SW480 (cell line): ENCODE data around the gene BGLAP.
A peak's percentile ranks its signal among the peaks of the same experiment; 100 is the strongest.

ENCODE experiments used
- DNase-seq: peaks from one replicate; pipeline ENCODE4 v3.0.0-alpha.2; 2016; ENCODE audit warnings: low spot score

Gene BGLAP

DNA sequence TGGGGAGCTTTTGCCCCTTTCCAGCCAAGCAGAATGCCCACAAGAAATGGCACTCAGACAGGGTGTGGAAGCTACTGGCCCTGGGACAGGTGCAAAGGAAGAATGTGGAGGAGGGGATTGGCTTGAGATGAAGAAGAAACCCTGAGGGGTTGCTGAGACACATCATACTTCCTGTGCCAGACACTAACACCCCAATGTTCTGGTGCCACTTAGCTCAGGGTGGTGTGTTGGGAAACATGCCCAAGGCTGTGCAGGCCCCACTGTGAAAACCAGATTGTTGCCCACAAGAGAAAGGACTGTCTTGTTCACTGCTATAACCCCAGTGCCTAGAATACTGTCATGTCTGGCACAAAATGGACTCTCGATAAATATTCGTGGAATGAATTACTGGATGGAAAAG lies 15.7 kb downstream of the BGLAP start:
- no peak for DNase-seq

DNA sequence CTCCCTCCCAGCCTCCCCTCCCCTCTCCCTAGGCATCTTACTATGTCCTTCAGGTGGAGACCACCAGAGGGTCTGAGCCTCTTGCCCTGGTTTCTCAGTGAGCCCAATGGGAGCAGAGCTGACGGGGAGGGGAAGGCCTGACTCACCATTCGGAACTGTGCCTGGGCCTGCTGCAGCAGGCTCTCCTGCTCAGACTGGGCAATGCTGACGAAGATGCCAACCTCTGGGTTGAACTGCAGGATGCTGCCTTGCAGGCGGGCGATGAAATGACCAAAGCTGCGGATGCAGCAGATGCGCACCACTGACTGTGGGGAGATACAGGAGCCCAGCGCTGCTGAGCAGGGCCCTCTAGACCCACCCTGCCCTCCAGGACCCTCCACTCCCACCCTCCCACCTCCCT lies 16.9 kb downstream of the BGLAP start:
- DNase-seq: no peak

DNA sequence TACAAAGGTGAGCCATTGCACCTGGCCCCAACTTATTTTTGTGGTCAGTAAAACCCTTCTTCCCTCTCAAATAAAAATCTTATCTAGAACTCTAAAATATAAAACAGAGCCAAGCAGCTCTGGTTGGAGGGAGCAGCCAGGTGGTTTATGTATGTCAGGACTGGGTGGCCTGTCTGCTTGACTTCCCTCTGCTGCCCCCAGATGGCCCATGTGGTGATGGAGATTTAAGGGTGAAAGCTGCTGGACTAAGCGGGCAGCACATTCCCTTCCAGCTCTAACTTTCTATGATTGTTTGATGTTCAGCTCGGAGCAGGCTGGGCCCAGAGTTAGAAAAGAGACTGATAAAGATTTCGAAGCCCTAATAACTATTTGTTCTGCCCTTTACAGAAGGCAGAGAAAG lies 17.8 kb downstream of the BGLAP start:
- no peak for DNase-seq

DNA sequence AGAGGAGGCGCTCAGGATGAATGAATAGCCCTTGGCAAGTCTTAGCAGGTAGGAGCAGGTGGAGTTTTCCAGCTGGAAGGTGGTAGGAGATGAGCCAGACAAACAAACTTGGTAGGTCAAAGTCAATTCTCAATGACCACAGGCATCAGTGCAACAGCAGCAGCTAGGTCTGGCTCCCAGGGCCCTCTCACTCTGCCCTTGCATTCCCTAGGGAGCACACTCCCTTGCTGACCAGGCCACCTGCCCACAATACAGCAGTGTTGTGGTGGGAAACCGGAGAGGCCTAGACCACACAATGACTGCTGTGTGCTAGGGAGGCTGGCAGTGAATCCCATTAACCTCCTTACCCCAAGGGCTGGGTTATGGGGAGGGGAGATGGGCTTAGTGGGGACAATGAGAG lies 18.9 kb downstream of the BGLAP start:
- DNase-seq: peak; percentile 78

DNA sequence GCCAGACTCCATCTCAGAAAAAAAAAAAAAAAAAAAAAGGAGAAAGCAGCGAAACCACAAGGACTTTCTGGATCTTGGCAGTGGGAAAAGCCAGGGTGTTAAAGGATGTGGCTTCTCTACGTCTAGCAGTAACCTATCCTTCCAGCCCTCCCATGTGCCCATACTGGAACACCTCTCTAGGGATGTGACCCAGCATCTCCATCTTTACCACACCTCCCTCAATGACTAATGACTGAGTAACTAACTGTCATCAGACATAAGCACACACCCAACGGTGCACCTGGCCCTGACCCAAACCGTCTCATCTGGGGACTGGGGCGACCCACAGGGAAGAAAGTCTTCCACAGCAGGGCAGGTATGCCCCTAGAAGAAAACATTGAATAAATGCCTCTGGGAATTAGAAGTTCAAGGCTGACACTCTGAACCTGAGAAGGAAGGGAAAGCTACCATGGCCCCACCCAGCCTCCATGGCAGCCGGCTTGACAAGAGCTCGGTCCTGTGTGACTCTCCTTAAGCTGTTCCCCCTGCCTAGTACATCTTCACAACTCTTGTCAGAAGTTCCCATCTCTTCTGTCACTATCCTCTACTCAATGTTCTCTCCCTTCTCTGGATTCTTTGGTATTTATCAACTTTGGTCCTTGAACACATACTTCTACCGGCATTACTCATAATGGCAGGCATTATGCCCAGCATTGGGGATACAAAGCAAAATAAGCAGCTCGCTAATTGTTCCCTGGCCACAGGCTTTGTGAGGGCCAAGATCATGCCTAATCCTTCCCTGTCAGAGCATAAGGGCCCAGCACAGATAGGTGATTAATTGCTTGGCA lies 20.7 kb downstream of the BGLAP start:
- peak; percentile 51 for DNase-seq

DNA sequence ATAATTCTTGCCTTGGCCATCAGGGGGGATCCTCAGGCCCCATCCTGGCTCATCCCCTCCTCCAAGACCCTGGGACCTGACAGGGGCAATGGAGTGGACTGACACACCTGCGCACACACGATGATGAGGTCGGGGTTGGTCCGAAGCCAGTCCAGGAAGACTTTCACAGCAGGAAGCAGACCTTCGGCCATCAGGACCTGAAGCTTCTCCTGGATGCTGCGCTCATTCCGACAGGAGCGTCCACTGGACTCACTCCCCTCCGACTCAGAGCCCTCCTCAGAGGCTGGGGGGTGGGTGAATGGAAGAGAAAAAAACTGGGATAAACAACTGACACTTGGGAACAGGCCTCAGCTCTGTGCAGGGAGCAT lies 21.3 kb downstream of the BGLAP start:
- DNase-seq: no peak

DNA sequence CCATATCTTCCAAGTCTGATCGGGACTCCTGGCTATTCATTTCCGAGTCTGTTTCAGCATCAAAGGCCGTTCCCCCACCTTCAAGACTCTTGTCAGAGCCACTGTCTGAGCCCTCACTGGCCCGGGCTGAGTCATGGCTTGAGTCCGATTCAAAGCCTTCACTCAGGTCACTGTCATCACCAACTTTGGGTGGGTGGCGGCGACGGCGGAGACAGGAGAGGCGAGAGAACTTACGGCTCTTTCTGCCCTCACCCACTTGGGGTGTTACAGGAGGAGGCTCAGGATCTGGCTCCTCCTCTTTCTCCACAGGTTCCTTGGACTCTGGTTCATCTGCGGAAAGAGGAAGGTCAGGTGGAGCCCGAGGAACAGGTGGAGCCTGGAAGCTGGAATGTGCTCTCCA lies 24.1 kb downstream of the BGLAP start:
- DNase-seq: no peak

DNA sequence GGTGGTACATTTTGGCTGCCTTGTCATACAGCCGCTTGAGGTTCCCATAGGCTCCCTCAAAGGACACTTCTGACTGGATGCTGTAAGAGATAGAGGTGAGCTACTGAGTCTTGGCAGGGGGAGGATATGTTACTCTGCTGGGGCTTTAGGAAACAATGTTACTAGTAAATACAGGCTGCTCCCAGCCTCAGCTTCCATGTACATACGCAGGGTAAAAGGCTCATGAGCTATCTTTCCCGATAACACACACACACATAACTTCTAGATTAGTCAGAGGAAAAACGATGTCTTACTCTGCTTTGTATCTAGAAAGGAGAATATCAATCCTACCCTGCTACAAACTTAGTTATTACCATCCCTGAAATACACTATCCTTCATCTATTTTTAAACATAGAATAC lies 26.4 kb downstream of the BGLAP start:
- DNase-seq: no peak

DNA sequence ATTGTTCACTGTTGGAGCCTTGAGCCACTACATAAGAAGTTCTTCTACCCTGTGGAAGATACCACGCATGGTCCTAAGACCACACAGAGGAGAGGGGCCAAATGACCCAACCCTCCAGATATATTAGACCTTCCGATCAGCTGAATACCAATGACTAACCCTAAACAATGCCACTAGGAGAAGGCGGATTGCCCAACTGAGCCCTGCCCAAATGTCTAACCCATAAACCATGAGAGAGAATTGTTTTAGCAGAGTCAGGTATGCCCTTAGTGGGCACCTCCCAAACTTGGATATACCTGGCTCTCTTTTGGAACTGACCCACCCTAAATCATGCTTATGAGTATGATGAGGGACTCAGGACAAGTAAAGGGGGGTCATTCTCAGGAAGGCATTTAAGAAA lies 28.3 kb downstream of the BGLAP start:
- DNase-seq: no peak

DNA sequence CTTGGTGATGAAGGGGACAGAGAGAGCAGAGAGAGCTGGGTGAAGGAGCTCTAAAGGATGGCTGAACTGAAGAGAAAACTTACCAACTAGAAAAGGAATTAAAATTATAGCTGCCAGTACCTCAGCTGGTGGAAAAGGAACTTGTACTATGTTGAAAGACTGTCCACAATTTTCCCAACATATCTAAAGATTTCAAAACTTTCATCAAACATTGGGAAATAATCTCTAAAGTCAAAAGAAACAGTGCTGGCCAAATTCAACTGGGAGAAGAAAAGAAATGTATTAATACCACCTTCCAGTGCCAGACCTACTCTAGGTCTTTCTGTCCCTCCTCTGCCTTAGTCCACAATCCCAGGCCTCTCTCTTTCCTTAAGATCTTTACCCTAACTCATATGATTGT lies 34.5 kb downstream of the BGLAP start:
- DNase-seq: no peak

DNA sequence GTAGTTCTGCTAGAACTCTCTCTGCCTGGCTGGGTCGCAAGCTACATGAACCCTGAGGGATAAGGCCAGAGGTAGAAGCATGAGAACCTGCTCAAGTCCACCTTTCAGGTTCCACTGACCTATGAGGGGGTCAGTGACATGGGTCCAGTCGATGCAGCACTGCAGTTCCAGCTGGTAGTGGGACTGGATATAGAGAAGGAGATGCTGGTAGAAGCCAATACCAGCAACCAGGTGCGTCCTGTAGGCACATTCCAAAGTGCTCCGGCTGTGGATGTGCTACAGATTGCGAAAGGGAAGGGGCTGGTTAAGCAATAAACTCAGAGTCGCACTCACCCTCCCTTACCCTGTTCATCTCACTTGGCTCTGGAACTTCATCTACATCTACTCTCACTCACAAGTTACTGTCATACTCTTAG lies 35.0 kb downstream of the BGLAP start:
- no peak for DNase-seq

DNA sequence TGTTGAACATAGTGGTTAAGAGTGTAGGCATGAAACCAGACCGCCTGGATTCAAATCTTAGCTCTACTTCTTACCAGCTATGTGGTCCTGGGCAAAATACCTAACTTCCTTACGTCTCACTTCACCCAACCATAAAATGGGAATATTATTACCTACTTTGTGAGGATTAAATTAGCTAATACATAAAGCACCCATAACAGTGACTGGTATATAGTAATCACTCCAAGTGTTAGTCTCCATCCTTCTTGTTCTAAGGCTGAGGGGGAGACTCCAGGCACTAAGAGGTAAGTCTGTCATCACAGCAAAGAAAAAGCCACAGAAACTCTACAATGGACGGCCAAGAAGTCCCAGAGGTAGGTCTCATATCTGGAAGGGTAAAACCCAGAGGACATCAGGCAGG lies 37.9 kb downstream of the BGLAP start:
- DNase-seq: no peak

DNA sequence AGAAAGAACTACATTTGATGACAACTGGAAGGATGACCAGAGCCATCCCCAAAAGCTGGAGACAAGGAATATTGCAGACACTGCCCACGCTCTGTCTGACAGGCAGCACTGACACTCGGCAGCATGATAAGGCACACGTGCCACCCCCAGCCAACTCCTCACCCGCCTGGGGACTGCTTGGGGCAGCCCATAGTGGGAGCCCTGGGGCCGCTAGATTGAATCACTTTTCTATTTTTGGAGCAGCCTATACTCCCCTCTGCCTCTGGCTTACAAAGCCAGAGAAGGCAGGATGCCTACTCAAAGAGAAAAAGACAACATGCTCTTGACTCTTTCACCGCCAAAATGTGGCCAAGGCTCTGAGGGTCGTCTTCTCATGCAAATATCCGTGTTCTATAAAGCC lies 39.3 kb downstream of the BGLAP start:
- no peak for DNase-seq

DNA sequence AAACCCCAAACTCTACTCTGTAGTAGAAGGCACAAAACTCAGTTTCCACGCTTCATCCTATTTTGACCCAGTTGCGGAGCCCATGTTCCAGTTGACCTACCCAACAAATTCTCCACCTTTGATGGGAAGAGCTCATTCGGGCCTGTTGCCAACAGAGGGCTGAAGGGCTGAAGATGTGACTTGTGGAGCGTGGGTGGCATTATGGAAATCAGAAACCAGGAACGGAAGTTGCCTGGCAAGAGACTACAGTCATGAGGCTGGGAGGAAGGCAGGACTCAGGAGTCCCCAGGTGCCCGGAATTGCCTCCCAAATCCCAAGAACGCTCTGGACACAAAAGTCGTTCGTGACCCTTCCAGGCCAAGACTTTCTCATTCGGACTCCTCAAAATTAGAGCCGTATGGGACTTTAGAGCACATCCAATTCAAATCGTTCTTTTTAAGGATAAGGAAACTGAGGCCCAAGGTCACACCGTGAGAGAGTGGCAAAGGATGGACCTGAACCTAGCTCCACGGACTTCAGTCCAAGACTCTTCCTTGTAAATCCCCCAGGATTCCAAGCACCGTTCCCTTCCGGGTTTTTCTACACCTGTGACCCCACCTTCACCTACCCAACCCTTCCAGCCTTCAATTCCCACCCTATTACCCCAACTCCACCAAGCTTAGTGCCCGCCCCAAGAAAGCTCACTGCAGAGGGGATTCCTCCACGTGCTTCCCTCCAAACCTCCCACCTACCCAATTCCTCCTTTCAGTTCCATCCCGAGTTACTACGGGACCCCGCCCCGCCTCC lies 39.9 kb downstream of the BGLAP start:
- DNase-seq: peak; percentile 72

DNA sequence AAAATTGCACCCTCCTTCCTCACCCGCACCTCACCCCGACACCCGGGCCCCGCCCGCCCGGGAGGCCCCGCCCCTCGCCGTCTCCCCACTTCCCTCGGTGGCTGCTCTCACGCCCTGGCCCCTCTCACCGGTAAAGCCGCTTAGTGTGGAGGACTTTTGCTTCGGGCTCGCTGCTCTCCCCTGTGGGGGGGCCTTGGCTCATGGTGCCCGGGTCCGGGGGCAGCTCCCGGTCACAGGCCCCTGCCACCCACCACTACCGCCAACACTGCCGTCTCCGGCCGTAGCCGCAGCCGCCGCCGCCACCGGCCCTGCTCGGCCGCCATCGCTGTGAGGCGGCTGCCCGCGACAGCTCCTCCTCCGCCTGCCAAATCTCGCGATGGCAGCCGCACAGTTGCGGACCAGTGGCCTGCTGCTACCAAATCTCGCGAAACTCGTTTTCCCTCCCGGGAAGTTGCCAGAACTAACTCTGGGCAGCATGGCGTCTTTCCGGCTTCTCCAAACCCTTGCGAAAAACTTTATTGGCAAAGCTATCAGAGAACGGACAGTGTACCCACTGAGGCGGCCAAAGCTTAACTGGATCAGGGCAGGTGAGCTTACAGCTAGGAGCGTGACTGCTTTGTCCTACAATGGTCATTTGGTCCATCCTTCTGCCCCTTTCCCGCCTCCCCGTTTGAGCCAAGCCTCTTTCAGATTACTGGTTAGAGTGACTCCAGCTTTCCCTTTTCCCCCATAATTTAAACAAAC lies 40.7 kb downstream of the BGLAP start, which contains the start of gene SMG5:
Gene SMG5 (minus strand): TSS at position 347 of the 744 bp plus-strand sequence. CDS start 145 bp downstream, at position 202.
- DNase-seq: peak; percentile 98

DNA sequence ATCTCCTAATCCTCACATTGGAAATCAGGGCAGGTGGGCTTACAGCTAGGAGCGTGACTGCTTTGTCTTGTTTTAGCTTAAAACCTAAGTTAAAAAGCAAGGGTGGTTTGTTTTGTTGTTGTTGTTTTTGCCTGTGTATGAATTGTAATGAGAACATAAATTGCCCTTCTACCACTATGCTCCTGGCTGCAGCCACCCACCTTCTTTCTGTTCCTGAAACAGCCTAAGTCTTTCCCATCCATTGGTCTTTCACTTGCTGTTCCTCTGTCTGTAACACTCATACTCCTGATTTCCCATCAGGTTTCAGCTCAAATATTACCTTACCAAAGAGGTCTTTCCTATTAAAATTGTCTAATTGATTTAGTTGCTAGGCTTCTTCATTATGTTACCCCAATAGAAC lies 41.5 kb downstream of the BGLAP start:
- no peak for DNase-seq

DNA sequence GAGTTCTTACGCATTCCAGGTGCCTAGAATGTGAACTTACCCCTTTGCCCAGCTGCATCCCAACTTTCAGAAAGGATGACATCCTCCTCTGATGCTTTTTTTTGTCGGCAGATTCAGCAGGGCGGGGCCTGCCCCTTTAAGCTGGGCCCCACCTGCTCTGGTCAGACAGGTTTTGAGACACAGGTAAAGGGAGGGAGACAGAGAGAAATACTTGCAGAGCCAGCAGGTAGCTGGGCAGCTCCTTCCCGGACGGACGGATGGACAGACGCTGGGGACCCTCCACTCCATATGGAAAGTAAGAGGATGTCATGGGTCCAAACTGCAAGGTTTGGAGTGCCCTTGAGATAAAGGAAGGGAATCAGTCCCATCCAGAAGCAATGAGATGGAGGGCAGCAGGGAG lies 42.1 kb downstream of the BGLAP start, which contains the start of gene TMEM79:
Gene TMEM79 (plus strand): TSS at position 214 of the 400 bp plus-strand sequence. CDS start 902 bp downstream, outside the sequence.
- no peak for DNase-seq

DNA sequence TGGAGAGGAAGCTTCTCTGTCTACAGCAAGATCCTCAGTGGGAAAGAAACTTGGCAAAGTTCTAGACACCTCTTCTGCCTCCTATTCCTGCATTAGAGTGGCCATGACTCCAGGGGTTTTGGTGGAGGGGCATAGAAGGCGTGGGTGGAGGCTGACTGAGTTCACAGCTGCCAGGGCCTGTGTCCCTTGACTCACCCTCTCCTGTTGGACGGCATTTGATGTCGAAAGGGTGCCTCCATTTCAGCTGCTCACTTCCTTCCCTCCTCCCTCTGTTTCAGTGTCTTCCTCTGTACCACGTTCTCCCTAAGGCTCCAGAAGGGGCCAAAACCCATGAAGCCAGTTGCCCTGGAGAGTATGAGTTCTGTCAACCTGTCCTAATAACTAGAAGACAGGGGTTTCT lies 42.8 kb downstream of the BGLAP start:
- DNase-seq: no peak

DNA sequence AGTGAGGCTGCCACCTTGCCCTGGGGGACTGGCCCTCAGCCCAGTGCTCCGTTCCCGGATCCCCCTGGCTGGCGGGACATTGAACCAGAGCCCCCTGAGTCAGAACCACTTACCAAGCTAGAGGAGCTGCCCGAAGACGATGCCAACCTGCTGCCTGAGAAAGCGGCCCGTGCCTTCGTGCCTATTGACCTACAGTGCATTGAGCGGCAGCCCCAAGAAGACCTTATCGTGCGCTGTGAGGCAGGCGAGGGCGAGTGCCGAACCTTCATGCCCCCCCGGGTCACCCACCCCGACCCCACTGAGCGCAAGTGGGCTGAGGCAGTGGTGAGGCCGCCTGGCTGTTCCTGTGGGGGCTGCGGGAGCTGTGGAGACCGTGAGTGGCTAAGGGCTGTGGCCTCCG lies 43.5 kb downstream of the BGLAP start:
- DNase-seq: no peak

DNA sequence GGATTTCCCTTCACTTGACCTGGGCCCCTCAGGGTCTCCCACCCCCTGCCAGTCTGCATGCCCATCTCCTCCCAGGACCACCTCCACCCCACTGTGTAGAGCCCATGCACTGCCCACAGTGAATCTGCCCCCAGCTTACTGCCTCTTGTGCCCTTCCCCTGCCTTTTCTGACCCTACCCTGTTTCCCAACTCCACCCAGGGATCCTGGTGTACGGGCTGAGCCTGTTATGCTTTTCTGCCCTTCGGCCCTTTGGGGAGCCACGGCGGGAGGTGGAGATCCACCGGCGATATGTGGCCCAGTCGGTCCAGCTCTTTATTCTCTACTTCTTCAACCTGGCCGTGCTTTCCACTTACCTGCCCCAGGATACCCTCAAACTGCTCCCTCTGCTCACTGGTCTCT lies 44.1 kb downstream of the BGLAP start:
- no peak for DNase-seq

DNA sequence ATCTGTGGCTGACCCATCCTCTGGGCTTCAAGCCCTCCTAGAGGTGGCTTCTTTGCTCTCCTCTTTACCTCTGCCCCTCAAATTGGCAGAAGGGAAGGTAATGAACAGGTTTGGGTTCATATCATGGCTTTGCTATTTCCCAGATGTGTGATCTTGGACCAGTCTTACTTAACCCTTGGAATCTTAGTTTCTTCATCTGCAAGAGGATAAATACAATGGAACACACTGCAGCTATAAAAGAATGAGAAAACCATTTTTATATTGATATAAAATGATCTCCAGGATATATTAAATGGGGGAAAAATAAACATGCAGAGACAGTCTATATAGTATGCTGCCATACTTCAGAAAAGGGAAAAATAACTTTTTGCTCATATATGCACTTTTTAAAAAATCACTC lies 47.9 kb downstream of the BGLAP start:
- DNase-seq: no peak

DNA sequence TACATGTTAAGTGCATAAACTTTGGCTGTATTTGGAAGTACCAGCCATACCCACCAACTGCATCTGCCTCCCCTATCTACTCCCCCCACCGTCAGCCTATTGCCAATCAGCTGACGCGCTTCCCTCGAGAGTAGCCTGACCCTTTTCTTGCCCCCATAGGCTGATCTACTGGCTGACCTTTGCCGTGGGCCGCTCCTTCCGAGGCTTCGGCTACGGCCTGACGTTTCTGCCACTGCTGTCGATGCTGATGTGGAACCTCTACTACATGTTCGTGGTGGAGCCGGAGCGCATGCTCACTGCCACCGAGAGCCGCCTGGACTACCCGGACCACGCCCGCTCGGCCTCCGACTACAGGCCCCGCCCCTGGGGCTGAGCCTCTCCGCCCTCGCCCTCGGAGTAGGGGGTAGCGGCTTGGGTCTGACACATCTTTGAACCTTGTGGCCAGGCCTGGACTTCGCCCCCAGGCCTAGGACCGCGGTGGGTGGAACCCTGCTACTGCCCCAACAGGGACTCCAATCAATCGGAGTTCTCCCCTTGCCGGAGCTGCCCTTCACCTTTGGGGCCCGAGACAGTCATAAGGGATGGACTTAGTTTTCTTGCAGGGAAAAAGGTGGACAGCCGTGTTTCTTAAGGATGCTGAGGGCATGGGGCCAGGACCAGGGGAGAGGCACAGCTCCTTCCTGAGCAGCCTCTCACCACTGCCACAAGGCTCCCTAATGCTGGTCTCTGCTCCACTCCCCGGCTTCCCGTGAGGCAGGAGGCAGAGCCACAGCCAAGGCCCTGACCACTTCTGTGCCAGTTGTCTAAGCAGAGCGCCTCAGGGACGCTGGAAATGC lies 49.5 kb downstream of the BGLAP start:
- peak; percentile 81 for DNase-seq
